ENCODE measurements around the gene ABCD3.

The ABCD3 gene

GRCh38 chr1:94463765-94464330 is 45.7 kb downstream of the ABCD3 start:
- peak; percentile 79 for DNase-seq

- DNase-seq, result no peak
Observed at GRCh38 chr1:94468708-94469107, 50.5 kb downstream of the ABCD3 start.

DNA sequence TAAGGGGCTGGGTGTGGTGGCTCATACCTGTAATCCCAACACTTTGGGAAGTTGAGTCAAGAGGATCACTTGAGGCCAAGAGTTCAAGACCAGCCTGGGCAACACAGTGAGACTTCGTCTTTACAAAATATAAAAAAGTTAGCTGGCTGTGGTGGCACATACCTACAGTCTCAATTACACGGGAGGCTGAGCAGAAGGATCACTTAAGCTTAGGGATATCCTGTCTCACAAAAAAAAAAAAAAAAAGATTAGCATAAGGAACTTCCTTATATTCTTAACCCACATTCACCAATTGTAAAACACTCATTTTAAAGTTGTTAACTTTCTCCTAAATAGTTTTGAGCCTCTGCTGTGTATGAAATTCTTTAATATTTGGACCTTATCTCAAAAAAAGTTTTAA is 53.1 kb downstream of the ABCD3 start:
- DNase-seq, result peak; percentile 7

DNA sequence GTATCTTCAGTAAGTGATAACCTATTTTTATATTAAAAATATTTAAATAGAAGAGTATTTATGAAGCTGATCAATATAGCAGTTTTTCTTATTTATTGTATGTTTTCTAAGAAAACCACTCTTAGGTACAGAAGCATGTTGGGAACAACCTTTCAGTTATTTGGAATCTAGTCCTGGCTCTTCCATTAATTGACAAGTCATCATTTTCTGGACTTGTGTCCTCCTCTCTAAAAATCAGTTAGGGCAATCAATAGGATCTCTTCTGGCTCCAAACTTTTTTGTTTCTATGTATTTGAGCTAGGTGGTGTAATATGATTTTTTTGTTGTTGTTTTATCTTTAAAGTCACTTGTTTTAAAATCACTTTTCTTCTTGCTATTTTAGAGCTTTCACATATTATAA is 57.0 kb downstream of the ABCD3 start:
- DNase-seq, result no peak

DNA sequence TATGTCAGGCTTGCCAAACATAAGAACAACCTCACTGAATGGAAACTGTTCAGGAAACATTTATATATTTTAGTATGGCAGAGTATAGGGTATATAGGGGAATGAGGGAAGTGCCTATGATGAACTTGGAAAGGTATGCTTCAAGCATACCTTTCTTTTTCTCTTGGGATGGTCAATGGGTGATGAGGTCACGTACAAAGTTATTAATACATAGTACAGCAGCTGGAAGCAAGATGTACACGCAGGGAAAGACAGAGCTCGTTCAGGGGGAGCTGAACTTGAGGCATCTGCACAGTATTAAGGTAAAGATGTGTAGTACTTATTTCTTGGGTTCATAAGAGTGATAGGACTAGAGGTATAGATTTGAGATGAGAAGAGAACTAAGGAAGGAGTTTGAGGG is 61.5 kb downstream of the ABCD3 start:
- no peak for DNase-seq

- peak; percentile 84 for DNase-seq
Observed at GRCh38 chr1:94481473-94481933, 63.3 kb downstream of the ABCD3 start.

DNA sequence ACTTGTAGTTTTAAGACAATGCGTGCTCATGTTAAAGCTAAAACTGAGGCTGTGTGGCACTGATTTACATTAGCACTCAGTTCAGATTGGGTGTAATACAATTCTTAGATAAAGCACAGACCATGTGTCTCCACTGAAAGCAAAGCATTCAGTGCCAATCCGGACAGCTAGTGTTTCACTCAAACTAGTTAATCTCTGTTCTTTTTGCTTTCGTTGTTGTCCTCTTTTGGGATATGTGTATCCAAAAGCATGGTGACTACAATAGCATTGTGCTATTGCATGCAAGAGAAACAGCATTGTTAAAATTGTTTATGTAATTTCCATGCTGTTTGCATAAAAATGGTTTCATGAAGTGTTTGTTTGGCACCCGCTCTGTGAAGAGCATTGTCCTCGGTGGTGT is 68.8 kb downstream of the ABCD3 start:
- DNase-seq, result no peak

GRCh38 chr1:94490556-94490955 is 72.4 kb downstream of the ABCD3 start:
- DNase-seq, result no peak

- no peak for DNase-seq
Observed at GRCh38 chr1:94496076-94496755, 78.0 kb downstream of the ABCD3 start.

- DNase-seq, result no peak
Observed at GRCh38 chr1:94501426-94501825, 83.2 kb downstream of the ABCD3 start.

DNA sequence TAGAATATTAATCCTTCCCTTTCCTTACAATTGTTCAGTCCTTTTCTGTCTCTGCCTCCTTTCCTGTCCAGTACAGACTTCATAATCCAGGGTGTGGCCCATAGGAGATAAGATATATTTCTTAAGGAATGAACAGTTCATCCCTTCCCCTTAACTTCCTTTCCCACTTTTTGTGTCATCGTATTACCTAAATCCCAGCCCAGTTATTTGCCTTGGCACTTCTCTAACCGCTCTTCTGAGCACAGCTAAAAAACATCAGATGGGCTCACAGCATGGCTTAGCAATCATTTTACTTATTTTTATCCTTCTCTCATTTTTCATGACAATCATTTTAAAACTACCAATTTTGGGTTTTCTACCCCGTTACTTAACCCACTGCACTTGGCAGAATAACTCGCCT is 83.7 kb downstream of the ABCD3 start:
- DNase-seq, result no peak

- DNase-seq, result no peak
Observed at GRCh38 chr1:94503153-94503552, 85.0 kb downstream of the ABCD3 start.

DNA sequence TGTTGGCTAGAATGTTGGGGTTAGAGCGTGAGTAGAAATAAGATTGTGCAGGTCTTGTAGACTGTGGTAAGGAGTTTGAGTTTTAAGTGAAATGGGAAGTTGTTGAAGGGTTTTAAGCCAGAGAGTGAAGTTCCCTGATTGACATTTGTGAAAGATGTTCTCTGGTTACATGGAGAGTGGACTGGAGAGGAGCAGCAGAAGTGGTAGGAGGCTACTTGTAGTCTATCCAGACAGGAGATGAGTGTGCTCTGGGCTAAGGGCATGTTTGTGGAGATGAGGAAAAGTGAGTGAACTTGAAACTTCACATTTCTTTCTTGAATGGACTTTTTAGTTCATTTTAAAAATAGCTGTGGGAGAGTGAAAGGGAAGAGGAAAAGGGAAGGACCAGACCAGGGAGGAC is 86.4 kb downstream of the ABCD3 start:
- no peak for DNase-seq

DNA sequence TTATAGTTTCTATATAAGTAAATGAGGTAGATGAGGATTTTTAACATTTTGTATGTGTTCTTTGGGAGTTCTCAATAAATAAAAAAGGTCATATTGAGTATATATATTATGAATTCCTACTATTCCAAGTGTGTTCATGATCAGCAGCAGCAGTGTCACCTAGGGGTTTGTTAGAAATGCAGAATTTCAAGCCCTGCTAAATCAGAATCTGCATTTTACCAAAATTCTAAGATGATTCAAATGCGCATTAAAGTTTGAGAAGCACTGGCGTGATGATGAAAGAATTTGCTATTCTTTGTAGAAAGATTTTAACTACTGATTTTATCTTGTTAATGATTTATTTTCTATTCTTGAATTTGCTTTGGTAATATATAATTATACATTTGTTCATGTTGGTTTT is 94.6 kb downstream of the ABCD3 start:
- no peak for DNase-seq

DNA sequence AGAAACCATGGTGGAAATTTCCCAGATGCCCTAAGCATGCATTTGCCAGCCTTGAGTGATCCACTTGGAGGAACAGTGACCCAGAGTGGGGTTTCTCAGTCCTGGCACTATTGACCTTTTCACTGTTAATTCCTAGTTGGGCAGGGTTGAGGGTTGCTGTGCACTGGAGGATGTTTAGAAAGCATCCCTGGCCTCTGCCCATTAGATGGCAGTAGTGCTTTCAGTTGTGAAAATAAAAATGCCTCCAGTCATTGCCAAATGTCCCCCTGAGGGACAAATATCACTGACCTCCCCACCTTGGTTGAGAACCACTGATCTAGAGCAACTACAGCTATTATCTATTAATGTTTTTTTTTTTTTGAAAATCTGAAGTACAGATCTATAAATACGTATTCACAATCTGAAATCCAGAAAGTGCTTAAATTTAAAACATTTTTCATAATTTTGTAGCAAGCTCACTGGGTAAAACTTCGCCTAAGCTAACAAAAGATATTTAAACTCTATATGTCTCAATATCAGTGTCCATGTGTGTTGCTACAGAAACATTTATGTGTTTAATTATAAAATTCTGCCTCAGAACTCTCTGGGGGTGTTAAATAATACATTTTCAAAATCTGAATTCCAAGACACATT is 96.0 kb downstream of the ABCD3 start:
- peak; percentile 80 for DNase-seq

- DNase-seq, result peak; percentile 65
Observed at GRCh38 chr1:94515296-94515947, 97.2 kb downstream of the ABCD3 start.

DNA sequence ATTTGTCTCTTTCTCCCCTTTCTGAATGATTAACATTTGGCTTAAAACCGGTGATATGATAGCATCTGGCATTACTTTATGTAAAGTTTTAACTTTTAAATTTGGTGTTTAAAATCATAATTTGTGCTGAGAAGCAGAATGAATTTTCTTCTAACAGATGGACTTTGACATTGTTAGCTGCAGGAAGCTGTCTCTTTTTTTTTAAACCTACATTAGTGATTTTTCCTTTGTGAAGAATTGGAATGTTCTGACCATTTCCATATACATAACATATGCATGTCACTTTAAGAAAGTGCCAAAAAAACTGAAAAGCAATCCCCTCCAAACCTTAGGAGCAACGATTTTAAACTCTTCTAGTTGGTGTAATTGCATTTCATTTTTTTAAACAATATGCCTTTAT is 101.2 kb downstream of the ABCD3 start:
- DNase-seq, result no peak

GRCh38 chr1:94522304-94522703 is 104.1 kb downstream of the ABCD3 start:
- peak; percentile 73 for DNase-seq

- no peak for DNase-seq
Observed at GRCh38 chr1:94524531-94524930, 106.3 kb downstream of the ABCD3 start.

DNA sequence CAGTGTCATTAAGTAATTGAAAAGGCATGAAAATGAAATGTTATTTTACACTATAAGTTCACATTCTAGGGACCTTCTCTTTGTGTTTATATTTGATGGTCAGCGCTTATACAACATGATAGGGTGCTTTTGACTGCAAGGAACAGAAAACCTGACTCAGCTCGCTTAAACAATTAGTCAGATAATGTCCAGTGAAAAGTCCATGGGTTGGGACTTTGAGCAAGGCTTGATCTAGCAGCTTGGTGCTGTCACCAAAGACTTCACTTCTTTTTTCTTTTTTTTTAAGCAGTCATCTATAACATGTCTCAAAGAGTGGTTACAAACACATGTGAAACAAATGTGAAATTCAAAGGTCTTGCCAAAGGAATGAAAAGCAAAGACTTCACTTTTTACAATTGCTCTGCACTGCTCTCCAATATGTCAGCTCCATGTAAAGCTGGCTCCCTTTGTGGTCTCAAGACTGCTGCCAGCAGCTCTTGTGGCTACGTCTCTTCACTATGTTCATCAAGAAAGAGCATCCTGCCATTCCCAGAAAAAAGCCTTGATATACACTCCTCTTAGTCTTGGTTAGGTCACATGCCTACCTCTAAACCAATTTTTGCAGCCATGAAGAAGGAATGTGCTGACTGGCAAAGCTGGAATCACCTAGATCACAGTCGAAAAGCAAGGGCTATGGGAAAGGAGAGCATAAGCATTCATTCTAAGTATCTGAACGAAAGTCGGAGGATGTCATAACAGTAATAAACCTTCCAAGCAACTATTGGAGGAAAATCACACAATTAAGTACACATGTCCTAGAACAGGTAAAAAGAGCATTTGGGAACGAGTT is 108.2 kb downstream of the ABCD3 start:
- DNase-seq, result no peak

DNA sequence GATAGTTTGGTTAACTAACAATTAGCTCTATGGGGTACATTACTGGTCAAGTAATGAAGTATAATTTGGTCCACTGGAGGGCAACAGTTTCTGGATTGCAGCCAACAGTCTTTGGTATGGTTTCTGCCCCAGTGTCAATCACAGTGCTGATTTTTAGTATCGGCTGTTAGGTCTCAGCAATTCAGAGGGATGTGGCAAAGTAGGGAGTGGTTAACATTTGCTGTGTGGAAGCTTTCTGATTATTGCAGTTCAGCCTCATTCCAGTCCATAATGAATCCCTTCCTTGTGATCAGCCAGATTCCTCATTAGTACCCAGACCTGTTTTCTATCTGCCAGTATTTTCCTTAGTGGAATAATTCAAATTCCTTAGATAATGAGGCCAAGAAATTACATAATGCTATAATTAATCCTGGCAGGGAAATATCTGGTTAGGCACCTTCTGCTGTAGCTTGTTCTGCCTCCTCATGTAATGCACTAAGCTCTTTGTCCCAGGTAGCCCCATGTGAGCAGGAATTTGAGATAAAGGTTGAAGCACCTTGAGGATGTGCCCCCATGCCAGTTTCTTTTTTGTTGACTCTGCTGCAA is 109.3 kb downstream of the ABCD3 start:
- peak; percentile 79 for DNase-seq

GRCh38 chr1:94528299-94528698 is 110.1 kb downstream of the ABCD3 start:
- no peak for DNase-seq

- no peak for DNase-seq
Observed at GRCh38 chr1:94528826-94529225, 110.6 kb downstream of the ABCD3 start.
